Hepatocyte (in vitro differentiated cells): ENCODE measurements around the gene TRPM2. TPM values are rescaled to one million over a fixed set of nuclear protein-coding genes. Genes with fewer than 3 reads are reported as not detected.

Source experiments
- DNase-seq: peaks from one replicate; pipeline ENCODE4 v3.0.0-alpha.2; 2016; ENCODE audit warnings: low spot score
- H2AFZ ChIP-seq: fragments of 200-600 bp; sonication (generic); 2 replicates; pipeline ENCODE4 v1.6.0; 2016; ENCODE audit warnings: antibody characterized with exemption, mild to moderate bottlenecking
- H3K27ac ChIP-seq: fragments of 200-600 bp; sonication (generic); 2 replicates; pipeline ENCODE4 v1.5.1; 2016; ENCODE audit warnings: mild to moderate bottlenecking
- H3K27me3 ChIP-seq: fragments of 200-600 bp; sonication (generic); 2 replicates; pipeline ENCODE4 v1.6.1; 2016
- H3K36me3 ChIP-seq: fragments of 200-600 bp; sonication (generic); replicated peaks from 2 replicates; pipeline ENCODE4 v1.5.1; 2016; ENCODE audit warnings: low read depth; ENCODE audit not compliant: insufficient read depth
- H3K4me1 ChIP-seq: fragments of 200-600 bp; sonication (generic); 2 replicates; pipeline ENCODE4 v1.5.1; 2016; ENCODE audit warnings: mild to moderate bottlenecking, moderate library complexity; ENCODE audit not compliant: insufficient read depth
- H3K4me2 ChIP-seq: fragments of 200-600 bp; sonication (generic); 2 replicates; pipeline ENCODE4 v1.6.0; 2016
- H3K4me3 ChIP-seq: fragments of 200-600 bp; sonication (generic); 2 replicates; pipeline ENCODE4 v1.5.1; 2016; ENCODE audit warnings: mild to moderate bottlenecking
- H3K79me2 ChIP-seq: fragments of 200-600 bp; sonication (generic); 2 replicates; pipeline ENCODE4 v1.6.0; 2017; ENCODE audit warnings: mild to moderate bottlenecking
- H3K9me2 ChIP-seq: fragments of 200-600 bp; sonication (generic); replicated peaks from 2 replicates; pipeline ENCODE4 v1.6.0; 2017; ENCODE audit warnings: mild to moderate bottlenecking; ENCODE audit not compliant: insufficient read depth
- H3K9me3 ChIP-seq: fragments of 200-600 bp; sonication (generic); 2 replicates; pipeline ENCODE4 v1.5.1; 2016; ENCODE audit warnings: low read depth, mild to moderate bottlenecking
- H4K20me1 ChIP-seq: fragments of 200-600 bp; sonication (generic); 2 replicates; pipeline ENCODE4 v1.6.0; 2016; ENCODE audit warnings: mild to moderate bottlenecking; ENCODE audit not compliant: insufficient read depth, poor library complexity, severe bottlenecking
- EZH2 ChIP-seq: fragments of 200-600 bp; sonication (generic); IDR thresholded peaks from 2 replicates; pipeline ENCODE4 v1.6.1; 2016; ENCODE audit warnings: antibody characterized with exemption, mild to moderate bottlenecking, borderline replicate concordance
- EZH2phosphoT487 ChIP-seq: fragments of 200-600 bp; sonication (generic); IDR thresholded peaks from one replicate; pipeline ENCODE4 v1.6.1; 2018; ENCODE audit warnings: antibody characterized with exemption, mild to moderate bottlenecking, low read depth, moderate library complexity; ENCODE audit not compliant: unreplicated experiment, severe bottlenecking
- WGBS: methylation state at CpG from one replicate; pipeline ENCODE4 v1.1.6; 2016; ENCODE audit warnings: low lambda C conversion rate; ENCODE audit errors: missing lambda C conversion rate; 5-methylcytosine and 5-hydroxymethylcytosine counted together
- polyA plus RNA-seq: library from polyadenylated mRNA; unstranded; fragments of >200 nt; fragmentation: Nextera tagmentation; extraction: Ambion mirVana; gene quantifications from 2 replicates; pipeline ENCODE4 v1.2.1, GENCODE V29; 2016
- total RNA-seq: library from RNA; depleted of rRNA; stranded (reverse); fragments of >200 nt; gene quantifications from 2 replicates; pipeline ENCODE4 v1.2.3, GENCODE V29; 2014
- TF ChIP-seq, protein P1 (sequence below): fragments of 200-600 bp; sonication (generic); IDR thresholded peaks from 2 replicates; pipeline ENCODE4 v1.5.1; 2016; ENCODE audit warnings: antibody characterized with exemption, mild to moderate bottlenecking; ENCODE audit not compliant: poor library complexity

TRPM2 gene
- total and polyA plus RNA-seq, 2 experiments from 2014 or later: 0.25 to 0.50 TPM

DNA sequence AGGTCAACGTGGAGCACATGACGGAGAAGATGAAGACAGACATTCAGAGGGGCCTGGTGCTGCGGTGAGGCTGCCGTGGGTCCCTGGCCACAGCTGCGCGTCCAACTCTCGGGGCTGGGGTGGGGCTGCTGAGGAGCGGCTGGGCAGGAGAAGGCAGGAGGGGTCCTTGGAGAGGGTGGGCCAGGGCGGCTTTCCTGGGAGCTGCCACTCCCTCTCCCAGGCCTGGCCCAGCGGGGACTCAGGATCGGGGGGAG is 28.6 kb upstream of the TRPM2 start:
- no peaks in the 10 kb centered on the region for H3K4me1 ChIP-seq
- H3K9me3 ChIP-seq: no peaks in the 10 kb centered on the region
- no peak overlapping the region for H2AFZ ChIP-seq
- no peaks in the 10 kb centered on the region for H3K27me3 ChIP-seq
- no peaks in the 10 kb centered on the region for H3K79me2 ChIP-seq
- TF ChIP-seq, protein P1, sequence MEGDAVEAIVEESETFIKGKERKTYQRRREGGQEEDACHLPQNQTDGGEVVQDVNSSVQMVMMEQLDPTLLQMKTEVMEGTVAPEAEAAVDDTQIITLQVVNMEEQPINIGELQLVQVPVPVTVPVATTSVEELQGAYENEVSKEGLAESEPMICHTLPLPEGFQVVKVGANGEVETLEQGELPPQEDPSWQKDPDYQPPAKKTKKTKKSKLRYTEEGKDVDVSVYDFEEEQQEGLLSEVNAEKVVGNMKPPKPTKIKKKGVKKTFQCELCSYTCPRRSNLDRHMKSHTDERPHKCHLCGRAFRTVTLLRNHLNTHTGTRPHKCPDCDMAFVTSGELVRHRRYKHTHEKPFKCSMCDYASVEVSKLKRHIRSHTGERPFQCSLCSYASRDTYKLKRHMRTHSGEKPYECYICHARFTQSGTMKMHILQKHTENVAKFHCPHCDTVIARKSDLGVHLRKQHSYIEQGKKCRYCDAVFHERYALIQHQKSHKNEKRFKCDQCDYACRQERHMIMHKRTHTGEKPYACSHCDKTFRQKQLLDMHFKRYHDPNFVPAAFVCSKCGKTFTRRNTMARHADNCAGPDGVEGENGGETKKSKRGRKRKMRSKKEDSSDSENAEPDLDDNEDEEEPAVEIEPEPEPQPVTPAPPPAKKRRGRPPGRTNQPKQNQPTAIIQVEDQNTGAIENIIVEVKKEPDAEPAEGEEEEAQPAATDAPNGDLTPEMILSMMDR: no peak
- TF ChIP-seq EZH2 (no peak), EZH2phosphoT487 (no peak)
- no peak for DNase-seq
- H3K4me3 ChIP-seq: no peak overlapping the region
- 87% methylated on average over 10 of the region's 11 CpGs for WGBS
- no peaks in the 10 kb centered on the region for H3K36me3 ChIP-seq
- no peak overlapping the region for H3K27ac ChIP-seq
- H3K4me2 ChIP-seq: no peak overlapping the region
- no peaks in the 10 kb centered on the region for H3K9me2 ChIP-seq
- no peaks in the 10 kb centered on the region for H4K20me1 ChIP-seq

DNA sequence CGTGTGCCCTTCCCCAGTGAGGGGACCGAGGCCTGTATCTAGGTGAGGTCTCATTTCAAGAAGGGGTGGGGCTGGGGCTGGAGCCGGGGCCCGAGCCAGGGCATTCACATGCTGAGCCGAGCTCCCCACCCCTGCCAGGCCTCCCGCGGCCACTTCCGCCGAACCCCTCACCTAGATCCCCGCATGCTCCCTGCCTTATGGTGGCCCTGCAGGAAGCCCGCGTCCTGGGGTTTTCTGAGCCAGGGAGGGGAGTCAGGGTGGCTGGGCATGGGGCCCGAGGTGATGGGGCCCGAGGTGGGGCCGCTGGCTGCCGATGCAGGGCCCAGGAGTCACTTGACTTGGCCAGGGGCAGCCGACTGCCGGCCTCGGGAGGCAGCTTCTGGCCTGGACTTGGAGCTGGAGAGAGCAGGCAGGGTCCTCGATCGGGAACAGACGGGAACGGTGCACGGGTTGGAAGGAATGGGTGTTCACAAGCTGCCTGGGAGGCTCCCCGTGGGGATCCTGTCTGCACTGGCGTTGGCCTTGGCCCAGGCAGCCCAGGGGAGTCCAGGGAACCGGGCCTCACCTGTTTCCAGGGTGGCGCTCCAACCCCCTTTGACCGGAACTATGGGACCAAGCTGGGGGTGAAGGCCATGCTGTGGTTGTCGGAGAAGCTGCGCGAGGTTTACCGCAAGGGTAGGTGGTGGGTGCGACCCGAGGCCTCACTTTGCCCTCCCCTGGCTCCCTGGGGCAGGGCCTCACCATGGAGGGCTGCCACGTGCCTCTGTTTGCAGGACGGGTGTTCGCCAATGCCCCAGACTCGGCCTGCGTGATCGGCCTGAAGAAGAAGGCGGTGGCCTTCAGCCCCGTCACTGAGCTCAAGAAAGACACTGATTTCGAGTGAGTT is 27.8 kb upstream of the TRPM2 start:
- Histone ChIP-seq H3K4me2 (no peak overlapping the region), H3K9me2 (no peaks in the 10 kb centered on the region), H3K4me1 (no peaks in the 10 kb centered on the region), H3K36me3 (no peaks in the 10 kb centered on the region), H3K27me3 (no peaks in the 10 kb centered on the region), H3K4me3 (no peak overlapping the region), H3K79me2 (no peaks in the 10 kb centered on the region), H2AFZ (no peak overlapping the region), H4K20me1 (no peaks in the 10 kb centered on the region), H3K9me3 (no peaks in the 10 kb centered on the region), H3K27ac (no peak overlapping the region)
- no peak for DNase-seq
- TF ChIP-seq, protein P1: no peak
- TF ChIP-seq EZH2phosphoT487 (no peak), EZH2 (no peak)
- 95% methylated on average over 38 of the region's 44 CpGs for WGBS

DNA sequence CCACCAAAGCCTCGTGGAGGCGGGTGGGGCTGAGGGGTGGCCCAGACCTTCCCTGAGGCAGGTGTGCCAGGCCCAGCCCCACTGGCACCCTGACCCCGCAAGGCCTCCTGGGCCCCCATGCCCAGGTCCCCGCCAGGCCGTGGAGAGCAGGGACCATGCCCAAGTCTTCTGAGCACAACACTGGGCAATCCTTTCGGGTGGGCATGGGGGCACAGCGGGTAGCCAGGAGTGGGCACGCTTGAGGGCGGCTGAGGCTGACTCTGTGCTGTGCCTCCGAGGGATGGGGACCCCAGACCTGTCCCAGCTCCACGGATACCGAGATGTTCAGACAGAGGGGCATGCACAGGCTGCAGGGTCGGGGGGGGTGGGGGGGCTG is 27.2 kb upstream of the TRPM2 start:
- no peaks in the 10 kb centered on the region for H3K79me2 ChIP-seq
- TF ChIP-seq EZH2phosphoT487: no peak
- TF ChIP-seq EZH2: no peak
- TF ChIP-seq, protein P1: no peak
- H3K9me3 ChIP-seq: no peaks in the 10 kb centered on the region
- H3K27me3 ChIP-seq: no peaks in the 10 kb centered on the region
- H3K4me2 ChIP-seq: no peak overlapping the region
- no peak overlapping the region for H3K4me3 ChIP-seq
- WGBS: 96% methylated on average over 12 of the region's 13 CpGs
- no peaks in the 10 kb centered on the region for H3K4me1 ChIP-seq
- H2AFZ ChIP-seq: no peak overlapping the region
- H3K27ac ChIP-seq: no peak overlapping the region
- H4K20me1 ChIP-seq: no peaks in the 10 kb centered on the region
- no peaks in the 10 kb centered on the region for H3K36me3 ChIP-seq
- H3K9me2 ChIP-seq: no peaks in the 10 kb centered on the region
- DNase-seq: no peak
